Peyer's patch (tissue), 4 donors: ENCODE measurements around the gene DNER. TPM values are rescaled to one million over a fixed set of nuclear protein-coding genes. Genes with fewer than 3 reads are reported as not detected.
A peak's percentile ranks its signal among the peaks of the same experiment; 100 is the strongest.

Experiments used
- DNase-seq, 3 donors: peaks; one replicate each; pipeline ENCODE4 v3.0.0-alpha.2; 2017 to 2019
- H3K27ac ChIP-seq, 4 donors: fragments of 200-600 bp; sonication (generic); one replicate each; pipeline ENCODE4 v1.5.1; 2016 to 2019
- H3K27me3 ChIP-seq, 2 donors: fragments of 200-600 bp; sonication (generic); one replicate each; pipeline ENCODE4 v1.5.1; 2019
- H3K36me3 ChIP-seq, 3 donors: fragments of 200-600 bp; sonication (generic); one replicate each; pipeline ENCODE4 v1.5.1; 2016 to 2019
- H3K4me1 ChIP-seq, 4 donors: fragments of 200-600 bp; sonication (generic); one replicate each; pipeline ENCODE4 v1.5.1; 2016 to 2019
- H3K4me3 ChIP-seq, 4 donors: fragments of 200-600 bp; sonication (generic); 1 replicate in 3 of 4; 2 replicates in 1 of 4; pipeline ENCODE4 v1.5.1; 2016 to 2019; ENCODE audit warnings: mild to moderate bottlenecking in 1 of 4
- H3K9me3 ChIP-seq, 4 donors: fragments of 200-600 bp; sonication (generic); one replicate each; pipeline ENCODE4 v1.5.1; 2016 to 2019; ENCODE audit warnings: mild to moderate bottlenecking in 1 of 4
- POLR2A ChIP-seq, 2 donors: fragments of 450-650 bp; IDR thresholded peaks; one replicate each; pipeline ENCODE4 v1.5.1; 2017; ENCODE audit warnings: antibody characterized with exemption in 2 of 2, mild to moderate bottlenecking in 2 of 2, moderate library complexity in 2 of 2
- total RNA-seq, 4 donors: library from RNA; depleted of rRNA; stranded (reverse); fragments of >200 nt; gene quantifications; one replicate each; pipeline ENCODE4 v1.1.0, GENCODE V29; 2016
- TF ChIP-seq, protein P1 (sequence below), 6 experiments: fragments of 450-650 bp in 4 of 6; fragments of 200-600 bp in 2 of 6; sonication (generic) in 1 of 6; IDR thresholded peaks; one replicate each; pipeline ENCODE4 v1.5.1; 2017 to 2019; ENCODE audit warnings: antibody characterized with exemption in 6 of 6, mild to moderate bottlenecking in 3 of 6, moderate library complexity in 1 of 6

DNER gene
- total RNA-seq, 4 donors from 2014 or later: 0.35 to 2.5 (median 1.3) TPM; not detected in 1

DNA sequence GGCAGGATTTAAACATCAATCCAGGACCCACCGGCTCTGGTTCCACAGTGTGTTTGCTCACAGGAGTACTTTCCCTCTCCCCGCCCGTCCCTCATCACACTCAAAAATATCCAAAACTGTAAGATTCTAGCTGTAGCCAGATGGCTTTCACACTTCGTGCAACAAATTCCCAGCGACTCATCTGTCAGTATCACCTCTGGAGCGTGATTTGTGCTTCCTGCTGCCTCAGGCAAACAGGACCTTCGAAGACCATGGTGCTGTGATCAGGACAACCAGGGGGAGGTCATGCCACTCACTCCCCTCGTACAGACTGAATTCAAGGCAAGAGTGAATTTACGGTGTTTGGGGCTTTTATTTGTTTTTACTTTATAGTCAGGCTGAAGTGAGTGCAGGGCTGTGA lies 288.8 kb downstream of the DNER start:
- Histone ChIP-seq H3K27me3 (no peaks in the 10 kb centered on the region), H3K36me3 (no peaks in the 10 kb centered on the region), H3K27ac (no peak overlapping the region), H3K9me3 (no peaks in the 10 kb centered on the region), H3K4me3 (no peak overlapping the region), H3K4me1 (no peaks in the 10 kb centered on the region)
- TF ChIP-seq, protein P1, sequence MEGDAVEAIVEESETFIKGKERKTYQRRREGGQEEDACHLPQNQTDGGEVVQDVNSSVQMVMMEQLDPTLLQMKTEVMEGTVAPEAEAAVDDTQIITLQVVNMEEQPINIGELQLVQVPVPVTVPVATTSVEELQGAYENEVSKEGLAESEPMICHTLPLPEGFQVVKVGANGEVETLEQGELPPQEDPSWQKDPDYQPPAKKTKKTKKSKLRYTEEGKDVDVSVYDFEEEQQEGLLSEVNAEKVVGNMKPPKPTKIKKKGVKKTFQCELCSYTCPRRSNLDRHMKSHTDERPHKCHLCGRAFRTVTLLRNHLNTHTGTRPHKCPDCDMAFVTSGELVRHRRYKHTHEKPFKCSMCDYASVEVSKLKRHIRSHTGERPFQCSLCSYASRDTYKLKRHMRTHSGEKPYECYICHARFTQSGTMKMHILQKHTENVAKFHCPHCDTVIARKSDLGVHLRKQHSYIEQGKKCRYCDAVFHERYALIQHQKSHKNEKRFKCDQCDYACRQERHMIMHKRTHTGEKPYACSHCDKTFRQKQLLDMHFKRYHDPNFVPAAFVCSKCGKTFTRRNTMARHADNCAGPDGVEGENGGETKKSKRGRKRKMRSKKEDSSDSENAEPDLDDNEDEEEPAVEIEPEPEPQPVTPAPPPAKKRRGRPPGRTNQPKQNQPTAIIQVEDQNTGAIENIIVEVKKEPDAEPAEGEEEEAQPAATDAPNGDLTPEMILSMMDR (IDR thresholded peaks at IDR 0.05): no peak
- TF ChIP-seq POLR2A (IDR thresholded peaks at IDR 0.05): no peak
- no peak for DNase-seq

DNA sequence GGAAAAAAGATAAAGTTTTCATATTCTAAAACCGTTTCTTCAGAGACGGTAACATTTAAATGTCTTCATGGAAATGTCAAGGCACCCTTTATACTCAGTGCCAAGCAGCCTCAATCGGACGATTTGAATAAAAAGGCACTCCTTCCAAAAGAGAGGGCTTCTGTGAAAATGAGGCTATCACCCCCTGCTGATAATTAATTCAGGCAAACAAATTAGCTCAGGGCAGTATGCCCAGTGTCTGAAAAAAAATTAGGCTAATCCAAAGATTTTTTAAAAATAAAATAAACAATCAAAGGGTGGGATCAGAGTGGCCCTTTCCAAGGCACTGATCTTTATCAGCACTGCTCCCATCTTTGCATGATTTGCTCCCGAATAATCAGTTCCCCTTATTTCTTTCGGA lies 292.3 kb downstream of the DNER start:
- H3K27ac ChIP-seq: no peak overlapping the region
- TF ChIP-seq POLR2A (IDR thresholded peaks at IDR 0.05): no peak
- TF ChIP-seq, protein P1 (IDR thresholded peaks at IDR 0.05): no peak
- no peak for DNase-seq
- H3K36me3 ChIP-seq: no peaks in the 10 kb centered on the region
- H3K4me1 ChIP-seq: no peaks in the 10 kb centered on the region
- no peaks in the 10 kb centered on the region for H3K9me3 ChIP-seq
- no peak overlapping the region for H3K4me3 ChIP-seq
- H3K27me3 ChIP-seq: no peaks in the 10 kb centered on the region

DNA sequence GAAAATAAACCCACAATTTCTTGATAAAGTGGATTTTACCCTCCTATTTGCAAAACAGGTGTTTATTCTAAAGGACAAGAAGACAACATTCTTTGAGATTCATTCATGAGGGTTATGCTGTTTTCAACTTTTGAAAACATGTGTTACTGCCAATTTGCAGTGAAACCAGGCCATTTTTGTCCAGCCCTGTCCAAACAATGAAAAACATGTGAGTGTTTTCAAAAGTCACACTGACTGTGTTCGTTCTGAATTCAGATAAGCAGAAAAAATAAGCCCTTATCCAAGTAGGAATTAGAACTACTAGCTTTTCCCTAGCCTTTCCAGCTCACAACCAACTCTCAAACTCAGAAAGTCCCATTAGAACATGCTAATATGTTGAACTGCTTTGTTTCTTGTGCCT lies 295.2 kb downstream of the DNER start:
- Histone ChIP-seq H3K27ac (no peak overlapping the region), H3K4me3 (no peak overlapping the region), H3K9me3 (no peaks in the 10 kb centered on the region), H3K36me3 (no peaks in the 10 kb centered on the region), H3K4me1 (no peaks in the 10 kb centered on the region), H3K27me3 (no peaks in the 10 kb centered on the region)
- no peak for DNase-seq
- TF ChIP-seq, protein P1 (IDR thresholded peaks at IDR 0.05): no peak

DNA sequence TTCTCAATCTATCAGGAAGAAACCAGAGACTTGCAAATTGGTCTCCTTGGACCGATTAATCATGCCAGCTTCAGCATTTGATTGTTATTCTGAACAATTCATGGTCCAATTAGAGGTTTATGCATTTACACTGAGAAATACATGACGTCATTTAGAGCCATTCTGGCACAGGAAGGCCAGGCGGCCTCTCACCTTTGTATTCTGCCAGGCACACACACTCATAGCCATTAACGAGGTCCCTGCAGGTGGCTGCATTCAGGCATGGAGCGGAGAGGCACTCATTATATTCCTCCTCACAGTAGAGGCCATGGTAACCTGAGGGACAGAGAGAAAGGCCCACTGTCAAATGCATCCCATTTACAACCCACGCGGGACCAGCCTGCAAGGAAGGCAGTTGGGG lies 296.4 kb downstream of the DNER start:
- Histone ChIP-seq H3K4me1 (no peaks in the 10 kb centered on the region), H3K27me3 (no peaks in the 10 kb centered on the region), H3K9me3 (no peaks in the 10 kb centered on the region), H3K27ac (no peak overlapping the region), H3K4me3 (no peak overlapping the region), H3K36me3 (no peaks in the 10 kb centered on the region)
- no peak for TF ChIP-seq POLR2A (IDR thresholded peaks at IDR 0.05)
- TF ChIP-seq, protein P1 (IDR thresholded peaks at IDR 0.05): no peak
- DNase-seq: no peak

DNA sequence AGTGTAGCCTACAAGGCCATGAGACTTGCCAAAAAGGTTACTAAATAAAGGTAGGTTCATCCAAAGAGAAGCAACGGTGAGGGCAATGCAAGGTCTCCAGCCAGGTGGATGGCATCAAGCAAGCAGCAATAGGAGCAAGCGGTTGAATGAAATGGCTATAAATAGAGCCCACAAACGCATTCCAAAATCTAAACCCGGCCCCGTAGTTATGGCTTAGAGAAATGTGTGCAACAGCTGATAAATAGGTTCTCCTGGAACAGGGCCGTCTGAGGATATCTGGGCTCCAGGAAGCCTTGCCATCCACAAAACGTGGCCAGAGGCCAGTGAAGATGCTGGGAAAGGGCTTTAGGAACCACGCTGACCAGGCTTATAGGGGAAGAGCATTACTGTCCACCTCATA lies 297.2 kb downstream of the DNER start:
- TF ChIP-seq, protein P1 (IDR thresholded peaks at IDR 0.05): no peak
- TF ChIP-seq POLR2A (IDR thresholded peaks at IDR 0.05): no peak
- H3K27ac ChIP-seq: peak overlapping the region in 2 of 4 donors; percentile 58 to 61
- no peak for DNase-seq

DNA sequence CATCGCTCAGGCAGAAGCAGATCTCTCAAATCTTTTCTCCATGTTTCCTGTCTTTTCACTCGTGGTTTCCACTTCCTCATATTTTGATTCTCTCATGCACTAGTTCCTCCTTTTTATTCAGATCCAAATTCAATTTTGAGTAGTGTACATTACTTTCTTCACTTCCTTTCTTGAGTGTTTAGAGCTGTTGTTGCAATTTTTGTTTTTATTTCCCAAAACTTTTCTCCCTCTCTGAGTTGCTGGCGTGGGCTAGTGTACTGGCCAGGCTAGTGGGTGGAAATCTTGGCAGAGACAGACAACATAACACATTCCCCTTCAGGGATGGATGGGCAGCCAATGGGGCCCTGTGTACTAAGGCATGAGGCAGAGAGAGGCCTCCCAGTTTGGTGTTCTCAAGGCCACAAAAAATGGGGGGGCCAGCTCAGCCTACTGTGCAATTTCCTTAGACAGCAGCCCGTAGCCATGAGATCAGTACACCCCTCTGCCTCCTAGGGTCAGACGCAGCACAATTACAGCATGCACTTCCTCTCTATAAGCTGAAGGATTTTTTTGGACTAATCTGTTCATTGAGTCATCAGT lies 298.1 kb downstream of the DNER start:
- no peaks in the 10 kb centered on the region for H3K36me3 ChIP-seq
- H3K9me3 ChIP-seq: no peaks in the 10 kb centered on the region
- peak in 2 of 3 donors; percentile 50 to 79 for DNase-seq
- H3K27ac ChIP-seq: peak overlapping the region in 2 of 4 donors; percentile 58 to 61
- no peak for TF ChIP-seq POLR2A (IDR thresholded peaks at IDR 0.05)
- TF ChIP-seq, protein P1 (IDR thresholded peaks at IDR 0.05): no peak
- no peak overlapping the region for H3K4me3 ChIP-seq
- H3K27me3 ChIP-seq: no peaks in the 10 kb centered on the region
- no peaks in the 10 kb centered on the region for H3K4me1 ChIP-seq

More for the DNA sequence above, 297.2 kb downstream of the DNER start:
- Histone ChIP-seq H3K9me3 (no peaks in the 10 kb centered on the region), H3K36me3 (no peaks in the 10 kb centered on the region), H3K27me3 (no peaks in the 10 kb centered on the region), H3K4me1 (no peaks in the 10 kb centered on the region), H3K4me3 (no peak overlapping the region)
